GM12878 (cell line): ENCODE measurements around the gene SLC6A11. TPM values are rescaled to one million over a fixed set of nuclear protein-coding genes. Genes with fewer than 3 reads are reported as not detected.

Experiments
- ATAC-seq: fragments of 200-7000 bp; cut with Tn5 transposase; 3 replicates; pipeline ENCODE4 v1.9.1; 2020; ENCODE audit warnings: mild to moderate bottlenecking, moderate library complexity
- BruUV-seq: library from RNA; stranded (reverse); fragments of 400-500 nt; replicated peaks from 2 replicates; lab custom pipeline; 2021; lab: Mats Ljungman, UMichigan
- CTCF ChIA-PET: fragments of 300-600 bp; sonication (Branson Sonifier 250); formaldehyde crosslinking; extraction: SDS; loops from one replicate; lab custom pipeline; 2021; ENCODE audit warnings: inconsistent platforms; lab: Yijun Ruan, JAX
- POLR2A ChIA-PET: fragments of 350-600 bp; formaldehyde crosslinking; extraction: SDS; loops from one replicate; lab custom pipeline; 2021; ENCODE audit warnings: inconsistent platforms; lab: Charles Lee
- RAD21 ChIA-PET: fragments of 300-600 bp; sonication (Branson Sonifier 250); formaldehyde crosslinking; loops from one replicate; lab custom pipeline; 2023; ENCODE audit warnings: antibody characterized with exemption; ENCODE audit not compliant: unreplicated experiment; lab: Charles Lee
- SMC1A ChIA-PET: fragments of 300-600 bp; sonication (Branson Sonifier 250); formaldehyde crosslinking; loops from one replicate; lab custom pipeline; 2023; ENCODE audit not compliant: unreplicated experiment, uncharacterized antibody; lab: Charles Lee
- DNase-seq: peaks from one replicate; pipeline ENCODE4 v3.0.0-alpha.2; 2011; ENCODE audit warnings: low read depth, low spot score
- FAIRE-seq: peaks from 3 replicates; lab custom pipeline; 2011; peaks lifted over from hg19 to GRCh38; lab: Jason Lieb, UNC
- H2AFZ ChIP-seq: 2 replicates; pipeline ENCODE4 v1.6.0; 2011; ENCODE audit warnings: low read depth, low read length, control low read depth; ENCODE audit not compliant: control insufficient read depth
- H3K27ac ChIP-seq: 2 replicates; pipeline ENCODE4 v1.5.1; 2011; ENCODE audit warnings: control low read depth; ENCODE audit not compliant: control insufficient read depth, insufficient read depth
- H3K27me3 ChIP-seq, 2 experiments: replicated peaks in 1 of 2; 2 replicates each; pipeline versions ENCODE4 v1.6.0 to v1.6.1; 2011; ENCODE audit warnings: low read length in 1 of 2; ENCODE audit not compliant: control insufficient read depth in 2 of 2, insufficient read depth in 2 of 2
- H3K36me3 ChIP-seq, 2 experiments: 2 replicates each; pipeline ENCODE4 v1.5.1; 2011; ENCODE audit warnings: low read length in 1 of 2; ENCODE audit not compliant: control insufficient read depth in 2 of 2, insufficient read depth in 2 of 2
- H3K4me1 ChIP-seq: 2 replicates; pipeline ENCODE4 v1.6.1; 2011; ENCODE audit warnings: mild to moderate bottlenecking, low read length, moderate library complexity, mixed read lengths; ENCODE audit not compliant: control insufficient read depth, insufficient read depth
- H3K4me2 ChIP-seq: 2 replicates; pipeline ENCODE4 v1.6.0; 2011; ENCODE audit warnings: control low read depth; ENCODE audit not compliant: control insufficient read depth, insufficient read depth
- H3K4me3 ChIP-seq: fragments of 200-600 bp; sonication (generic); 2 replicates; pipeline ENCODE4 v1.5.1; 2016
- H3K79me2 ChIP-seq: 2 replicates; pipeline ENCODE4 v1.6.0; 2011; ENCODE audit warnings: low read length; ENCODE audit not compliant: control insufficient read depth, insufficient read depth
- H3K9ac ChIP-seq: 2 replicates; pipeline ENCODE4 v1.8.0; 2011; ENCODE audit warnings: low read length, control low read depth, mixed read lengths; ENCODE audit not compliant: control insufficient read depth, insufficient read depth
- H3K9me3 ChIP-seq: replicated peaks from 3 replicates; pipeline ENCODE4 v1.5.1; 2011; ENCODE audit warnings: mild to moderate bottlenecking, low read length; ENCODE audit not compliant: control insufficient read depth, insufficient read depth
- H4K20me1 ChIP-seq: 2 replicates; pipeline ENCODE4 v1.6.0; 2011; ENCODE audit not compliant: control insufficient read depth, insufficient read depth
- ATF3 ChIP-seq: IDR thresholded peaks from 2 replicates; pipeline ENCODE4 v1.6.1; 2011; ENCODE audit warnings: low read depth, mild to moderate bottlenecking, low read length, moderate library complexity, borderline replicate concordance; ENCODE audit errors: extremely low read depth
- CREM ChIP-seq: IDR thresholded peaks from 2 replicates; pipeline ENCODE4 v1.6.1; 2014; ENCODE audit warnings: antibody characterized with exemption, low read depth
- E2F8 ChIP-seq: fragments of 450-650 bp; IDR thresholded peaks from 2 replicates; pipeline ENCODE4 v1.6.1; 2018; ENCODE audit warnings: mild to moderate bottlenecking, low read depth, moderate library complexity; ENCODE audit not compliant: partially characterized antibody
- ELK1 ChIP-seq: IDR thresholded peaks from 2 replicates; pipeline ENCODE4 v1.6.1; 2012; ENCODE audit warnings: low read depth, low read length, improper control_type of control experiment
- EZH2 ChIP-seq: IDR thresholded peaks from 2 replicates; pipeline ENCODE4 v1.6.1; 2012; ENCODE audit warnings: low read depth, mild to moderate bottlenecking, control low read depth, inconsistent platforms, low read length, borderline replicate concordance; ENCODE audit not compliant: control insufficient read depth
- HDAC2 ChIP-seq: fragments of 200-600 bp; sonication (generic); IDR thresholded peaks from 2 replicates; pipeline ENCODE4 v1.6.1; 2017
- HDAC6 ChIP-seq: fragments of 200-600 bp; sonication (generic); IDR thresholded peaks from one replicate; pipeline ENCODE4 v1.8.0; 2017; ENCODE audit warnings: antibody characterized with exemption; ENCODE audit not compliant: unreplicated experiment
- PML ChIP-seq: IDR thresholded peaks from 2 replicates; pipeline ENCODE4 v1.6.1; 2012; ENCODE audit warnings: low read length, inconsistent platforms
- PRDM15 ChIP-seq: fragments of 450-650 bp; formaldehyde crosslinking; IDR thresholded peaks from 2 replicates; pipeline ENCODE4 v1.4.0; 2020; ENCODE audit warnings: mild to moderate bottlenecking, moderate library complexity
- USF2 ChIP-seq: IDR thresholded peaks from 2 replicates; pipeline ENCODE4 v1.6.1; 2011; ENCODE audit warnings: low read depth, low read length, improper control_type of control experiment, borderline replicate concordance
- WGBS: methylation state at CpG from one replicate; pipeline ENCODE4 v1.1.6; 2016; ENCODE audit warnings: low lambda C conversion rate; ENCODE audit not compliant: insufficient replicate concordance, insufficient coverage; ENCODE audit errors: missing lambda C conversion rate; 5-methylcytosine and 5-hydroxymethylcytosine counted together
- in situ Hi-C: fragments of 300-500 bp; cut with MboI; formaldehyde crosslinking; loops from 9 replicates; pipeline ENCODE4 v1.14.3; 2018; ENCODE audit warnings: mixed read lengths
- intact Hi-C: fragments of 100-400 bp; cut with micrococcal nuclease; formaldehyde crosslinking; loops from one replicate; pipeline ENCODE4 v1.14.2; 2022; ENCODE audit not compliant: unreplicated experiment
- polyA plus RNA-seq, 11 experiments: library from polyadenylated mRNA; depleted of rRNA in 4 of 11; unstranded in 6 of 11; stranded (reverse) in 5 of 11; fragments of >200 nt; fragmentation: Nextera tagmentation in 4 of 11; fragmentation: Illumina TruSeq in 1 of 11; extraction: Ambion mirVana in 4 of 11; extraction: Trizol in 1 of 11; gene quantifications; 1 replicate in 1 of 11; 2 replicates in 10 of 11; pipeline versions ENCODE4 v1.2.1 to v1.2.3, GENCODE V29; 2011 to 2016; ENCODE audit warnings: inconsistent platforms in 2 of 11, missing spikeins in 2 of 11, low read depth in 1 of 11
- total RNA-seq, 4 experiments: library from RNA; depleted of rRNA in 3 of 4; stranded (reverse); fragments of >200 nt in 3 of 4; fragmentation: Illumina TruSeq in 1 of 4; extraction: Trizol in 1 of 4; gene quantifications; 2 replicates each; pipeline versions ENCODE4 v1.2.1 to v1.2.3, GENCODE V29; 2013 to 2021

Gene SLC6A11
- total and polyA plus RNA-seq, 10 of the 15 experiments (the other 5 are each of a cell fraction or from before 2014, with no cell fraction given): not detected

GRCh38 chr3:10774129-10774670 lies 41.8 kb upstream of the SLC6A11 start:
- H2AFZ ChIP-seq: no peak overlapping the region
- H4K20me1 ChIP-seq: no peaks in the 10 kb centered on the region
- no peak for FAIRE-seq
- no peak for DNase-seq
- in situ Hi-C loops: no loop called here
- ChIA-PET CTCF (no interaction called here), RAD21 (no interaction called here), POLR2A (no interaction called here), SMC1A (no interaction called here)
- H3K9me3 ChIP-seq: no peaks in the 10 kb centered on the region
- no peak overlapping the region for H3K9ac ChIP-seq
- H3K4me1 ChIP-seq: no peaks in the 10 kb centered on the region
- WGBS: 40% methylated on average over 8 of the region's 8 CpGs
- no peaks in the 10 kb centered on the region for H3K79me2 ChIP-seq
- no TSS peak for BruUV-seq
- ATAC-seq: no peak
- H3K36me3 ChIP-seq: no peaks in the 10 kb centered on the region
- TF ChIP-seq ATF3 (no peak), EZH2 (no peak), HDAC2 (no peak), ELK1 (no peak), E2F8 (no peak), HDAC6 (no peak), PRDM15 (CRISPR knock-in tag) (no peak), PML (no peak), CREM (no peak), USF2 (no peak)
- TF ChIP-seq, all 136 proteins: peak for 0
- Histone ChIP-seq H3K27me3 (no peaks in the 10 kb centered on the region; a peak in 1 of 4 replicates), H3K4me3 (no peak overlapping the region), H3K27ac (no peak overlapping the region), H3K4me2 (no peak overlapping the region)
- intact Hi-C loops: no loop called here
